Osteocyte (in vitro differentiated cells): Measurements from ENCODE around the gene ACBD7. TPM values are rescaled to one million over a fixed set of nuclear protein-coding genes. Genes with fewer than 3 reads are reported as not detected.

Experiments used
- DNase-seq: peaks from one replicate; pipeline ENCODE4 v3.0.0; 2021; ENCODE audit warnings: mixed read lengths; ENCODE audit not compliant: unreplicated experiment; ENCODE audit errors: extremely low spot score
- H3K27ac Mint-ChIP-seq: one replicate; pipeline ENCODE4 v1.8.0; 2021; ENCODE audit warnings: mild to moderate bottlenecking, mixed read lengths; ENCODE audit not compliant: unreplicated experiment
- H3K27me3 Mint-ChIP-seq: one replicate; pipeline ENCODE4 v1.8.0; 2021; ENCODE audit warnings: mixed read lengths; ENCODE audit not compliant: unreplicated experiment
- H3K36me3 Mint-ChIP-seq: one replicate; pipeline ENCODE4 v1.8.0; 2021; ENCODE audit warnings: mixed read lengths; ENCODE audit not compliant: unreplicated experiment
- H3K4me1 Mint-ChIP-seq: one replicate; pipeline ENCODE4 v1.8.0; 2021; ENCODE audit warnings: mixed read lengths; ENCODE audit not compliant: unreplicated experiment
- H3K4me3 Mint-ChIP-seq: one replicate; pipeline ENCODE4 v1.8.0; 2021; ENCODE audit warnings: mild to moderate bottlenecking, moderate library complexity, mixed read lengths; ENCODE audit not compliant: unreplicated experiment
- H3K9me3 Mint-ChIP-seq: one replicate; pipeline ENCODE4 v1.8.0; 2021; ENCODE audit warnings: mixed read lengths; ENCODE audit not compliant: unreplicated experiment
- CTCF ChIP-seq: fragments of 200-600 bp; sonication (generic); IDR thresholded peaks from 2 replicates; pipeline ENCODE4 v1.5.0; 2021; ENCODE audit warnings: antibody characterized with exemption, mild to moderate bottlenecking, moderate library complexity
- total RNA-seq: library from RNA; stranded (reverse); gene quantifications from 2 replicates; pipeline ENCODE4 v1.2.1, GENCODE V29; 2021

ACBD7 gene
- total RNA-seq, 1 donor from 2014 or later, result 0.86 TPM

DNA sequence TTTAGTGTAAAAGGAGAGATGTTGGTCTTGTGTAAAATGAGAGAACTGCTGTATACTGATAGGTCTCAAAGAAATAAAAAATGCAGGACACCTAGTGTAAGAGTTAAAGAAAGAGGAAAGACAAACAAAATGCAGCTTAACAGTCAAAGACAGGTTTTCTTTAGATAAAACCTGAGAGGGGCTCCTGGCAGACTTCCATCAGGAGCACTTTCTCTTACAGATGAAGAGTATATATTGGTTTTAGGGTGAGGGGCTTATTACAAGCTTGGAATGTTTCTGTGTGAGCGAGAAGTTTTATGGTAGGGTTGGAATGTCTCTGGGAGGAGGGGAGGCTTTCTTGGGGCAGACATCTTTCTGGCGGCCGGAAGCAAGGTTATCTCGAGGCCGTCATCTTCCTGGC lies 16.2 kb downstream of the ACBD7 start:
- H3K4me1 Mint-ChIP-seq, result peaks cover 5% of the 10 kb centered on the region
- H3K27ac Mint-ChIP-seq, result no peak overlapping the region
- no peak overlapping the region for H3K4me3 Mint-ChIP-seq
- peaks cover 4% of the 10 kb centered on the region for H3K36me3 Mint-ChIP-seq
- peaks cover 11% of the 10 kb centered on the region for H3K27me3 Mint-ChIP-seq
- peaks cover 8% of the 10 kb centered on the region for H3K9me3 Mint-ChIP-seq
- TF ChIP-seq CTCF, result no peak
- no peak for DNase-seq

GRCh38 chr10:15069230-15069629 lies 19.3 kb downstream of the ACBD7 start:
- Mint-ChIP-seq H3K27me3 (peaks cover 22% of the 10 kb centered on the region), H3K36me3 (peaks cover 8% of the 10 kb centered on the region), H3K4me3 (no peak overlapping the region), H3K4me1 (no peaks in the 10 kb centered on the region), H3K9me3 (peaks cover 19% of the 10 kb centered on the region), H3K27ac (no peak overlapping the region)
- DNase-seq, result no peak
- no peak for TF ChIP-seq CTCF

GRCh38 chr10:15068802-15069201 lies 19.8 kb downstream of the ACBD7 start:
- Mint-ChIP-seq H3K36me3 (peaks cover 8% of the 10 kb centered on the region), H3K4me1 (no peaks in the 10 kb centered on the region), H3K27ac (no peak overlapping the region), H3K9me3 (peaks cover 20% of the 10 kb centered on the region), H3K4me3 (no peak overlapping the region), H3K27me3 (peaks cover 24% of the 10 kb centered on the region)
- TF ChIP-seq CTCF, result no peak
- no peak for DNase-seq

- no peak for TF ChIP-seq CTCF
- Mint-ChIP-seq H3K36me3 (peaks cover 5% of the 10 kb centered on the region), H3K4me3 (no peak overlapping the region), H3K9me3 (peaks cover 17% of the 10 kb centered on the region), H3K4me1 (no peaks in the 10 kb centered on the region), H3K27ac (no peak overlapping the region), H3K27me3 (peaks cover 23% of the 10 kb centered on the region)
- DNase-seq, result no peak
Observed at GRCh38 chr10:15067154-15067553, 21.4 kb downstream of the ACBD7 start.

GRCh38 chr10:15060638-15061037 lies 27.9 kb downstream of the ACBD7 start:
- H3K4me3 Mint-ChIP-seq, result no peak overlapping the region
- H3K27ac Mint-ChIP-seq, result no peak overlapping the region
- H3K27me3 Mint-ChIP-seq, result peaks cover 43% of the 10 kb centered on the region
- no peaks in the 10 kb centered on the region for H3K4me1 Mint-ChIP-seq
- TF ChIP-seq CTCF, result no peak
- peaks cover 26% of the 10 kb centered on the region for H3K9me3 Mint-ChIP-seq
- no peak for DNase-seq
- H3K36me3 Mint-ChIP-seq, result peaks cover 13% of the 10 kb centered on the region
